ENCODE results near the gene EXOC6B.

EXOC6B gene

GRCh38 chr2:72131916-72132841 lies 693.7 kb downstream of the EXOC6B start:
- no peak for DNase-seq (ENCODE audit: low spot score)

GRCh38 chr2:72131371-72131891 lies 694.4 kb downstream of the EXOC6B start:
- DNase-seq (ENCODE audit: low spot score) = no peak

GRCh38 chr2:72130659-72131360 lies 695.0 kb downstream of the EXOC6B start:
- DNase-seq (ENCODE audit: low spot score) = no peak

- DNase-seq (ENCODE audit: low spot score) = no peak
These were observed 696.0 kb downstream of the EXOC6B start for GRCh38 chr2:72129681-72130340.

- no peak for DNase-seq (ENCODE audit: low spot score)
These were observed 697.0 kb downstream of the EXOC6B start for GRCh38 chr2:72128843-72129227.

GRCh38 chr2:72128059-72128842 lies 697.6 kb downstream of the EXOC6B start:
- no peak for DNase-seq (ENCODE audit: low spot score)

- no peak for DNase-seq (ENCODE audit: low spot score)
These were observed 698.3 kb downstream of the EXOC6B start for GRCh38 chr2:72127401-72128058.

GRCh38 chr2:72126186-72127100 lies 699.4 kb downstream of the EXOC6B start:
- DNase-seq (ENCODE audit: low spot score) = no peak
